GM18909 (cell line): ENCODE measurements around the gene GRIK4.
A peak's percentile ranks its signal among the peaks of the same experiment; 100 is the strongest.
"Not testable (repeated sequence)": the region's sequence is repeated elsewhere in the genome, so short reads cannot be mapped to it uniquely, and the experiment has no call there.

Experiments
- ATAC-seq: cut with Tn5 transposase; IDR thresholded peaks from one replicate; pipeline ENCODE4 v1.9.1; 2021; ENCODE audit warnings: mild to moderate bottlenecking; ENCODE audit not compliant: unreplicated experiment, poor library complexity

GRIK4 gene

DNA sequence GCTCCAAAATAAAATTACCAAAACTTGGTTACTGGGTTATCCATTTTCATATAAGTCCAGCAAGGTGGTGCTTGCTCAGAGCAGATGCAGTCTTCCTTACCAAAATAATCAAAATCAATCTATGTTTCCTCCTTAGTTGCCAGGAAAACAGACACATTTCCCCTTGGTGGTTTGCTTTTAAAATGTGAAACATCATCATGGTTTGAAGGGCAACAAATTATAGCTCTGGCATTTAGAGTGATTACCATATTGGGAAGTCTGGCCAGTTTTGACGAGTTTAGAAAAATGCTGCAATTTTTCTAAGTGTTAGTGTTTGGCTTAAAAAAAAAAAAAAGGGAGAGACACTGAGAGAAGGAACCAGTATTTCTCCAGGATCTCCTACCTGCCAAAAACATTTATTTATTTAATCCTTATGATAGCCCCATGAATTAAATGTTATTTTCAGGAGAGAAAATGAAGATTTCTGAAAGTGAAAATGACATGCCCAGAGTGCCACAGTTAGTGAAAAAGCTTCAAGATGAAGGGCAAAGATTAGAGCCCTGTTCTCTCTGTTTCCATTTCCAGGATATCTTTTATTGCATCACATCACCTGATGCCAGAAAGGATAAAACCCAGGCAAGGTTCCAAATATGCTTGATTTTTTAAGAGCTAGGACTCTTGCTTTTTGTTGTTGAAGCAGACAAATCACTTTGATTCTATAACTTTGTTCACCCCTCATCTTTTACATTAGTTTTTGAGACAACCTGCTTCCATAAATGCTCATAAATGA, 482.7 kb downstream of the GRIK4 start:
- no peak for ATAC-seq

DNA sequence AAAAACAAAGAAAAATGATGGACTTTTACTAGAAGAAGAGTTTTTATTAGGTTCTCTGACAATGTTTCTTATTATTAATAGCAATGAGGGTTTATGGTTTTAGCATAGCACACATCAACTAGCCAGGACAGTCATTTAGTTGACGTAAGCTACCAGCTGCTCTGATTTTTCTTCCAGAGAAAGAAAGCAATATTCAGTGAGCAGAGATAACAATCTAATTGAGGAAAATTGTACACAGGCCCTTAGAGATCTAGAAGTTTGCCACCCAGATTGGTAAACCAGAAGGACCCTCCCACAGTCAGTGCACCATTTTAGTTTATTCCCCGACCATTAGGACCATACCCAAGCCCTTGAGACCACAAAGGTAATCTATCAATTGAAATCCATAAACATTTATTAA, 483.6 kb downstream of the GRIK4 start:
- ATAC-seq: no peak

GRCh38 chr11:120996973-120997372, 485.4 kb downstream of the GRIK4 start:
- ATAC-seq: no peak

GRCh38 chr11:120998581-120998980, 487.0 kb downstream of the GRIK4 start:
- no peak for ATAC-seq

DNA sequence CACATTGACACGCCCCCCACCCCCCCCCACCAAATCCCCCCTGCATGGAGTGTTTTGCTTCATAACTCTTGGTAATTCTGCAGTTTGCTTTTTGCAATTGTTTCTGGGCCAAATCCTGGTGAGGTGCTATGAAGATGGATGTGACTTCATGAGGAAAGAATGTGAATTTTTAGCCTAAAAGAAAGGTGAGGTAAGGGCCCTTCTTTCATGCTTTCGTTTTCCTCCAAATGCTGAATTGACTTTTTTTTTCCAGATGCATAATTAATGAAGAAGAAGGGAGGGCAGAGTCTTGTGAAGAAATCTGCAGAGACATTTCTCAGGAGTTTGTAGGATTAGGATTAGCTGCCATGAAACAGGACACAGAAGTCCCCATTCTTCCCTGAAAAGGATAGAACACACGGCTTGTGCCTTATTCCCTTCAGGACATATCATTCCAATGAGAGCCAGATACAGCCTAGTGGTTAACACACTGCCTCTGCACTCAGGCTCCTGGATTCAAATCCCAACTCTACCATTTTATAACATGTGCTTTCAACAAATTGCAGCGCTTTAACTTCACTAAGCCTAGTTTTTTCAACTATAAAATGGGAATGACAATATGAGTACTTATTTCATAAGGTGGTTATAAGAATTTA, 492.8 kb downstream of the GRIK4 start:
- ATAC-seq: no peak

GRCh38 chr11:121006922-121007321, 495.4 kb downstream of the GRIK4 start:
- ATAC-seq: no peak

- ATAC-seq: no peak
Observed at GRCh38 chr11:121008551-121008950, 497.0 kb downstream of the GRIK4 start.

DNA sequence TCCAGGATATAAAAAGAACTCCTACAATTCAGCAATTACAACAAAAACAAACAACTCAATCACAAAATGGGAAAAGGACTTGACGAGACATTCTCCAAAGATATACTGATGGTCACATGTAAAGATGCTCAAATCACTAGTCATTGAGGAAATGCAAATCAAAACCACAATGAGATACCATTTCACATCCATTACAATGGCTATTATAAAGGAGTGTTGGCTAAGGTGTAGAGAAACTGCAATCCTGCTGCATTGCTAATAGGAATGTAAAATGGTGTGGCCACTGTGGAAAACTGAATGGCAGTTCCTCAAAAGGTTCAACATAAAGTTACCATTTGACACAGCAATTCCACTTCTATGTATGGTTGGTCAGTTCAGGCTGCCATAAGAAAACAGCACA, 500.5 kb downstream of the GRIK4 start:
- ATAC-seq: no peak

DNA sequence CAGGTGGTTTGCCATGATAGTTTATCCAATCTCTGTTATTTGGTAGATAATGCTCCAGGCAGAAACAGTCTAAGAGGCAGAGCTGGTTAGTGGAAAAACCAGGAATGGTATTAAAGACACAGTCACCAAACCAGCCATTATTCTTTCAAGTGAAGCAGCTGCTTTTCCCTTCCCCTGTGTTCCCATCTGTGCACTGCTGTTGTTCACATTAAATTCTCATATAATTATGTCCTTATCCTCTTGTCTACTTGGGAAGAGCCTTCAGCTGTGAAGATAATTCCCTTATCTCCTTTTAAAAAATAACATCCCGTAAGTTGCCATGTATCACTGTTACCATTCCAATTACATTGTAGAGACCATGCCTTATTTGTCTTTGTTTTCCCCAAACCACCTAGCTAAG, 507.2 kb downstream of the GRIK4 start:
- no peak for ATAC-seq

GRCh38 chr11:121021718-121022117, 510.2 kb downstream of the GRIK4 start:
- not testable (repeated sequence) for ATAC-seq

- peak; percentile 96 for ATAC-seq
Observed at GRCh38 chr11:121023848-121024751, 512.6 kb downstream of the GRIK4 start, which contains the start of gene TBCEL. TBCEL (plus strand) TSS chr11:121024102; CDS start chr11:121045691, 21,589 bp downstream.

DNA sequence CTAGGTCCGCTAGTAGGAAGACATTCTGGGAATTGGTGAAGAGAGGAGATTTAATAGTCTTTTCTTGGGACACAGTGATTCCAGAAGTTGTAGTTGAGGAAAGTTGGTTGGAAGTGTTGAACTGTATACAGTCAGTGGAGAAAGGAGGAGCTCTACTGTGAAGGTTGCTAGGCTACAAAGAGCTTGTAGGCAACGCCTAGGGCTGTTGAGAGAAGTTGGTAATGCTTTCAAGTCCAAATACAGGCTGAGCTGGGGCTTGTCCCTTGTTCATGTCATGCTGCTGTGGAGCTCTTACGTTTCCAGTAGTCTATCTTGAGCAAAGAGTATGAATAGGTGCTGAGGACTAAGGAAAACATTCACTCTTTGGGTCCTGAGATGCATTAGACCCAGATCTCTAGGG, 513.4 kb downstream of the GRIK4 start:
- ATAC-seq: no peak

- no peak for ATAC-seq
Observed at GRCh38 chr11:121029153-121029552, 517.6 kb downstream of the GRIK4 start.

DNA sequence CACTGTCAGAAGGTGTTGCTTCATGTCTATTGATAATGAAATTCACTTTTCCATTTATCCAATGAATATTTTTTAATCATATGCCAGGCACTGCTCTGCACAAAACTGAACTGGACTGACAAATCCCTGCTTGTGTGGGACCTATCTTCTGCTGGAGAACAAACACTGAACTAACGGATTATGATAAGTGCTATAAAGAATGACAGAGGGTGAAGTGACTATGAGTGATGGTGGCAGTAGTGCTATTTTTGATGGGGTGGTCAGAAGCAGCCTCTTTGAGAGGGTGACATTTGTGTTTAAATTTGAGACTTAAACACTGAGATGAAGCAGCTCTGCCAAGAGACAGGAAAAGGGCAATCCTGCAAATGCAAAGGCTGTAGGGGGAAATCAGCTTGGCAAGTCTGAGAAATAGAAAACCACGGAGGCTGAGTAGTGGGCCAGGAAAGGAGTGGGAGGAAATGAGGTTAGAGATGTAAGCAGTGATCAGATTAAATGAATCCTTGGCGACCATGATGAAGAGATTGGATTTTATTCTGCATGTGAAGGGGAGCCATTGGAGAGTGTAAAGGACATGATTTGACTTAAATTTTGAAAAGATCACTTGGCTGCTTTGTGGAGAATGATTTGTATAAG, 518.4 kb downstream of the GRIK4 start:
- no peak for ATAC-seq

- no peak for ATAC-seq
Observed at GRCh38 chr11:121031167-121031566, 519.6 kb downstream of the GRIK4 start.

DNA sequence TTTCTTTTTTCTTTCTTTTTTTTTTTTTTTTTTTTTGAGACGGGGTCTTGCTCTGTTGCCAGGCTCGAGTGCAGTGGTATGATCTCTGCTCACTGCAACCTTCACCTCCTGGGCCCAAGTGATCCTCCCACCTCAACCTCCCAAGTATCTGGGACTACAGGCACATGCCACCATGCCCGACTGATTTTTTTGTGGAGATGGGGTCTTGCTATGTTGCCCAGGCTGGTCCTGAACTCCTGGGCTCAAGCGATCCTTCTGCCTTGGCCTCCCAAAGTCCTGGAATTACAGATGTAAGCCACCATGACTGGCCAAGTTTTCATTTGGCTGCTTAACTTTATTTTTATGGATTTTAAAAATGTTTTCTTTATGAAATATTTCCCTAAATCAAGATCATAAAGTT, 520.1 kb downstream of the GRIK4 start:
- ATAC-seq: not testable (repeated sequence)

DNA sequence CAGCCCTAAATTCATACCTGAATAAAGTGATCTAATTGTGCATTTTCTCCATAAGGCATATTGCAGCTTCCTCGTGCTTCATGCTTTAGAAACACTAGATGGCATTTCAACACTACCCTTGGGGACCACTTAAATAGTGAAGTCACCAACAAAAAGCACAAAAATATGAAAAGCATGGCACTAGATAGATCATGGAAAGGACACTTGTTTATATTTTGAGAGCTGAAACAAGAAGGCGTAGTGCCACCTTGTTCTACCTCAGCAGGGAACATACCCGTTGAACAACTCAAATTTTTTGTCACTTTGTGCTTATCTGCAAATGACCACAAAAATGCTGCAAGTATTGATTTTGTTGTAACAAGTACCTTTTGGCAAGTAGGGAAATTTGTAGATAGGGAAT, 521.0 kb downstream of the GRIK4 start:
- no peak for ATAC-seq

DNA sequence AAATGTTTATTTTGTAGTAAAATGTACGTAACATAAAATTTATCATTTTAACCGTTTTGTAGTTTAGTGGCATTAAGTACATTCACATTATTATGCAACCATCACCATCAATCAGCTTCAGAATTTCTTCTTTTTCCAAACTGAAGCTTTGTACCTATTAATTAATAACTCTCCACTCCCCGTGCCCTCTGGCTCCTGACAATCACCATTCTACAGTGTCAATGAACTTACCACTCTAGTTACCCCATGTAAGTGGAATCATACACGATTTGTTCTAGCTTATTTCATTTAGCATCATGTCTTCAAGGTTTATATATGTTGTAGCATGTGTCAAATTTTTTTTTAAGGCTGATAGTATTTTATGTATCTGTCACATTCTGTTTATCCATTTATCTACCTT, 522.1 kb downstream of the GRIK4 start:
- ATAC-seq: no peak

- ATAC-seq: no peak
Observed at GRCh38 chr11:121035169-121035755, 523.7 kb downstream of the GRIK4 start.

- ATAC-seq: no peak
Observed at GRCh38 chr11:121035780-121036179, 524.2 kb downstream of the GRIK4 start.
